HG03378 (cell line): ENCODE measurements around the gene ZNF511.

Experiments used
- ATAC-seq: cut with Tn5 transposase; IDR thresholded peaks from one replicate; pipeline ENCODE4 v1.9.1; 2021; ENCODE audit warnings: mild to moderate bottlenecking, moderate library complexity; ENCODE audit not compliant: unreplicated experiment

ZNF511 gene

DNA sequence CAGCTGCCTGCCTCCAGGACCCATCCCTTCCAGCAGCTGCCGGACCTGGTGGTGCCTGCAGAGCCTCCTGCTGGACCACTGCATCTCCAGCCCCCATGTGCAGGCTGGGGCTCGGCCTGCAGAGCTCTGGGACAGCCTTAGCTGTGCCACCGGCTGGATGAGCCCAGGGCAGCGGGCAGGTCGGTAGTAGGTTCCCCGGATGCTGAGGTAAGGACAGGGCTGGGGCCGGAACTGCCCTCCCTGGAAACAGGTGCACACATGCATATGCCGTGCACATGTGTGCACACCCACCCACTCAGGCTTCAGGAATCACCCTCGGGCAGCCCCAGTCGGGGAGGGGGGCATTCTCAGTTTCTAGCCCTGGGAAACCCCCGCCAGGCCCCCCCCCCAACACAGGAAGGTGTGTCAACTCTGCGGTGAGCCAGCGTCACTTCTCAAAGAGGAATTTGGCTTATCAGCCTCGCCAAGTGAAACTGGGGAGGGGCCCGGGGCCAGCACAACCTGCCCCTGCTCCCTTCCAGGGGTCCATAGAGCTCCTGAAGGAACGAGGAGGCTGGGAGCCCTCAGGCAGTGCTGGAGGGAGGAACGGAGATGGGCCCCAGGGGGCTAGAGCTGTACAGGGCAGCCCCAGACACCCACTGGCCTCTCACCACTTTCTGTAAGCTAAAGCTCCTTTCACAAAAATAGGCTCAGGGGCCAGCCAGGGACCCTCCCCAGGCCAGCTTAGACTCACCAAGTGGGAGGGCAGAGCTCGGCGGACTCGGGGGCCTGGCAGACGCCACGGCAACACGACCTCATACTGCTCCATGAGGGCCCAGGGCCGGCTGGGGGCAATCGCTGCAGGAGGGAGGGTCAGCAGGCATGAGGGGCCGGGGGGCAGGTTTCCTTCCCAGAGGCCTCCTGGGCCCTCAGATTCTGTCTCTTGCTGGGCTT is 33.7 kb upstream of the ZNF511 start:
- peak; percentile 49 for ATAC-seq

DNA sequence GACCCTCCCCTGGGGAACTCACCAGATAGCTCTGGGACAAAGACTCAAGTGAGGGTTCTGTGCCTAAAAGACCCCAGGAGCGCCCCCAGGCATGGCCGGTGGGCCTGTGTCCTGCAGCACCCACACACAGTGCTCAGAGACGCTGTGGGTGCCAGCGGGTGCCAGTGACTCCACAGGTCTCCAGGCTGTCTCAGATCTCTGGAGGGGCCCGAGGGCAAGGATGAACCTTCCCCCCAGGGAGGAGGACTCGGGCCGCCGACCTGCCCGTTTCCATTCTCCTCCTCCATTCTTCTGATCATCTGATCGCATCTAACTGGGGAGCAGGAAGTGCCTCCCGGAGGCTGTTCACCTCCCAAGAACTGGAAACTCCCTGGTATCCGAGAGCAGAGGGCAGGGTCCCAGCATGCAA is 33.0 kb upstream of the ZNF511 start:
- ATAC-seq, result peak; percentile 38

GRCh38 chr10:133276100-133276434 is 32.6 kb upstream of the ZNF511 start:
- no peak for ATAC-seq

GRCh38 chr10:133276435-133277201 is 32.1 kb upstream of the ZNF511 start, which contains the start of gene ADAM8:
TSS of gene ADAM8 (minus strand) at chr10:133276868. CDS start at chr10:133276817, 51 bp downstream.
- ATAC-seq, result no peak

DNA sequence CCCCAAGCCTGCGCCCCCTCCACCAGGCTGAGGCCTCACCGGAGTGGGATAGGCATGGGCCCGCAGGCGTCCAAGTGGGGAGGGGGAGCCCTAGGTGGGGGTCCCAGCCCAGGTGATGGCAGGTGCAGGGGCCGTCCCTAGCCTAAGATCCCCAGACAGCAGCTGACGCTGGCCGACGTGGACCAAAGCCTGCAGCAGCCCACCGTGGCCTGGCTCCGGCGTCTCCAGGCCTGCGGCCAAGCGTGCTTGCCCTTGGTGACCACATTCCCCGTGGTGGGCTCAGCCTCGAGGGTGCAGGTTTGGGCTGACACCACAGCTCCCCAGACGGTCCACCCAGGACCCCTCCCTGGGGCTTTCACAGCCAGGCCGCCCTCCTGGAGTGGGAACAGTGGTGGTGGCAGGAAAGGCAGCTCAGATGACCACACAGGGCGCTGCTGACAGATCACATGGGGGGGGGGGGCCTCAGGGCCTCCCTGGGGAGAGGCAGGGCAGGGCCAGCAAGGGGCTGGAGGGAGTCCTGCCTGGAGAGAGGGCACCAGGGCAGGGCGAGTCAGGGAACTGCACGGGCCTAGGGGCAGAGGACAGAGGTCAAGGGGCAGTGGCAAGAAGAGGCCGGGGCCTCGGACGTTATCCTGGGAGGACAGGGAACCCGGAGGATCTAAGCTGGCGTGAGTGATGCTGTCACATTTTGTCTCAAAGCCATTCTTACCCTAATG is 31.3 kb upstream of the ZNF511 start:
- no peak for ATAC-seq

- ATAC-seq, result no peak
Observed at GRCh38 chr10:133277993-133278576, 30.6 kb upstream of the ZNF511 start.

GRCh38 chr10:133278577-133279265 is 30.0 kb upstream of the ZNF511 start:
- ATAC-seq, result peak; percentile 34

- ATAC-seq, result no peak
Observed at GRCh38 chr10:133279326-133280226, 29.1 kb upstream of the ZNF511 start.

GRCh38 chr10:133280391-133281059 is 28.2 kb upstream of the ZNF511 start:
- ATAC-seq, result no peak

DNA sequence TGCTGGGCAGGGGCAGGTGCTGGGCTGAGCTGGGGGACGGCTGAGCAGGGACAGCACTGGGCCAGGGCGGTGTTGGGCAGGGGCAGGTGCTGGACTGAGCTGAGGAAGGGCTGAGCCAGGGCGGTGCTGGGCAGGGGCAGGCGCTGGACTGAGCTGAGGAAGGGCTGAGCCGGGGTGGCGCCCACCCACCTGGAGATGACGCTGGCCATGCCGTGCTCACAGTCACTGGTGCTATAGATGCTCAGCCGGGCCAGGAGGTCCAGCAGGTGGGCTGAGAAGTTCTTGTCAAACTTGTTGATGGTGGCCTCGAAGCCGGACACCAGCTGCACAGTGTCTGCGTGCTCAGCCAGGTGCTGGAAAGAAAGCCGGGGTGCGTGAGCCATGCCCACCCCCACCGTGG is 27.6 kb upstream of the ZNF511 start:
- ATAC-seq, result no peak

DNA sequence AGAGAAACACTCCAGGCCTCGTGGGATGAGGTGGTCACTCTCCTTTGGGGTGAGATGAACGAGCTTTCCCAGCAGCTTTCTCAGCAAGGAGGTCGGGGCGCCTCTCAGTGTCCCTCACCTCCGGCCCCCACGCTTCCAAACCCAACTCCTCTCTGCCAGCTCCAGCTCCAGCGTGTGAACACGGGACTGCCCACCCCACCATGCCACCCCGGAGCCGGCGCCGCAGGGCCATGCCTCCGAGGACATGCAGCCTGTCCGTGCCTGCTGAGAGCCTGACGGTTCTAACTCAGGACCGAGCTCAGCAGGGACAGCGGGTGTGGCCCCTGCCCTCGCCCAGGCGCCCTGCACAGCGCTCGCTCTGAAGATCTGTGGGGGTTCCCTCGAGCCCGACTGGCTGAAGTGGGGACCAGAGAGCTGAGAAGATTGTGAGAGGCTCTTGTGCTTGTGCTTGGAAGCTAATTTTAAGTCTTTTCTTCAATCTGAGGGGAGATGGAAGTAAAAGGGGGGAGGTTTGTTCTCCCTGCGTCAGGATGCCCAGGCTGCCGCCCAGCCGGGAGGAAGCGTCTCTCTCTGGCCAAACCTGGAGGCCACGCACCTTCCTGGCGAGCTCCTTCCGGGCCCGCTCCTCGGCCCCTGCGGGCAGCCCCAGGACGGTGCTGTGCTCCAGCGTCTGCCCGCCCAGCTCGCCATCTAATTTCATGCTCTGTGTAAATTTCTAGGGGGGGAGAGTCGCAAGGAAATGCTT is 26.9 kb upstream of the ZNF511 start:
- no peak for ATAC-seq

DNA sequence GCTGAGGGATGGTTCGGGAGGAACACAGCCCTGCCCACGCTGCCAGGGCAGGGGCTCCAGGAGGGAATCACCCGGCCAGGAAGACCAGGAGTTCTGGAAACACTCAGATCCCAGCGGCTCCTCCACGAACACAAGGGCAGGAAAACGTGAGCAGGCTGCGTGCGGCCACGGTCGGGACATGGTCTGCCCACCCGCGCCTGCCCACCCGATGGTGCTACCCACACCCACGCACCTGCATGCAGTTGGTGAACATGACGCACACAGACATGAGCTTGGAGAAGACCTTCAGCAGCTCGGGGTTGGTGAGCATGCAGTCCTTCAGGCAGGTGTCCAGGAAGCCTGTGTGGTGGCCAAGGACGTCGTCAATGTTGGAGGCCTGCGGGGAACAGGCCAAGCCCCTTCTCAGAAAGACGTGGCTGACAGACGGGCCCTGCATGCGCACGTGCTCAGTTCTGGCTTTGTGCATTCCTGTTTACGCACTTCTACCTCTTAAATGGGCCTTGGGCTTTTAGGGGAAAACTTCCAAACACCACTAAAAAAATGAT is 25.8 kb upstream of the ZNF511 start:
- no peak for ATAC-seq

DNA sequence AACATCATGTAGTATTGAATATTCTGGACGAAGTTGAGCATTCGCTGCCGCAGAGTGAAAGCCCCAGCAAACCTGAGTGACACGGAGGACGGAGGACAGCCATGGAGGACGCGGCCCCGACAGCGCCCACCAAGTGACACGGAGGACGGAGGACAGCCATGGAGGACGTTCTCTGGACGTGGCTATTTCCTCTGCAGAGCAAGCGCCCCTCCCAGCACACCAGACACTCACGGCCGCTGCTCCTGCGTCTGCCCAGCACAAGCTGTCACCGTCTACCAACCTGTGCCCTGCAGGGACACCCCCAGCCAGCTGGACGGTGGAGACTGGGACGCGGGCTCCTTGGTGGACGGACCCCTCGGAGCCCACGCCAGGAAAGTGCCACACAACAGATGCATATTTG is 24.8 kb upstream of the ZNF511 start:
- ATAC-seq, result no peak

- no peak for ATAC-seq
Observed at GRCh38 chr10:133285217-133285616, 23.5 kb upstream of the ZNF511 start.

DNA sequence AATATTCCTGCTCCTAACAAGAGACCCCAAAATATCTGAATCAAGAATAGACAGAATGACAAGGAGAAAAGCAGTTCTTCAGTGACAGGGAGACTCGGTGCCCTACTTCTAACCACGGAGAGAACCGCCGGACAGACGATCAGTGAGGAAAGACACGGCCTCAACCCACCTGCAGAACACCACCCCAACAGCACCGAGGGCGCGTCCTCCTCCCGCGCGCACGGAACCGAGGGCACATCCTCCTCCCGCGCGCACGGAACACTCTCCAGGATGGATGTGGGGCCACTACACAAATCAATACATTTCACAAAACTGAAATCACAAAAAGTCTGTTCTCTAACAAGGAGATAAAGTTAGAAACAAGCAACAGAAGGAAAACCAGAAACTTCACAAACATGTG is 22.3 kb upstream of the ZNF511 start:
- ATAC-seq, result no peak

DNA sequence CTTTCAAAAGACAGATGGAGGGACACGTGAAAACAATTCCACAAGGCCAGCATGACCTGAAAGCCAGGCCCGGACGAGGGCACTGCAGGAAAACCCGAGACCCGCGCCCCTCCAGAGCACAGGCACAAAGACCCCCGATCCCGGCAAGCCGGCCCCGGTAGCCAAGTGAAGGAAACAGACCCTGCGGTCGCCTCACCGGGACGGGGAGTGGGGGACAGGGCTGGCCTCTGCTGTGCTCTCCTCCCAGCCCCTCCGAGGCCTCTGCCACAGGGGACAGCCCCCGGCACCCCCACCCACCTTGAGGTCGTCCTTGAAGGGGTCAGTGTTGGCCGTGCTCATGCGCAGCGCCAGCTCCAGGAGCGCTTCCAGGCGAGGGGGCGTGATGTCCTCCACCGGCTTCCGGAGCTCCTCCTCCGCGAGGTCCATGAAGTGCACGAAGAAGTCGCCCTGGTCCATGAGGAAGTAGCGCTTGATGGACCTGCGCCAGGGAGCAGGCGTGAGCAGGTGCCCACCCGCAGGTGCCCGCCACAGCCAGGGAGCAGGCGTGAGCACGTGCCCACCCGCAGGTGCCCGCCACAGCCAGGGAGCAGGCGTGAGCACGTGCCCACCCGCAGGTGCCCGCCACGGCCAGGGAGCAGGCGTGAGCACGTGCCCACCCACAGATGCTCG is 20.7 kb upstream of the ZNF511 start:
- no peak for ATAC-seq

DNA sequence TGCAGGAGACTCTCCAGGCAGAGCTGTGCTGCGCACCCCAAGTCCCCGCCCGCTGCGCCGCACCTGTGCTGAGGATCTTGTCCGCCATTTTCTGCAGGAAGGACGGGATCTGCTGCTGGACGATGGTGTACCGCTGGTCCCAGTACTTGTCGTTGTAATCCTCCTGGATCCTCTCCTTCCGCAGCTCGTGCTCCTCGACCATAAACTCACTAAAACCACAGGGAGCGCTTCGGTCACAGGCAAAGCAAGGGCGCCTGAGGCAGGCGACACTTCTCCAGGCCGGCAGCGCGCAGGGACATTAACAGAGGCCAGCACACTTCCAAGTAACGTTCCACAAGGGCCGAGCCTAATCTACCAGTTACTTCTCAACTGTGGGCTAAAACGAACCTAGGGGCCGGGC is 19.0 kb upstream of the ZNF511 start:
- ATAC-seq, result no peak
